Measurements from ENCODE around the gene COPG2.

COPG2 gene

DNA sequence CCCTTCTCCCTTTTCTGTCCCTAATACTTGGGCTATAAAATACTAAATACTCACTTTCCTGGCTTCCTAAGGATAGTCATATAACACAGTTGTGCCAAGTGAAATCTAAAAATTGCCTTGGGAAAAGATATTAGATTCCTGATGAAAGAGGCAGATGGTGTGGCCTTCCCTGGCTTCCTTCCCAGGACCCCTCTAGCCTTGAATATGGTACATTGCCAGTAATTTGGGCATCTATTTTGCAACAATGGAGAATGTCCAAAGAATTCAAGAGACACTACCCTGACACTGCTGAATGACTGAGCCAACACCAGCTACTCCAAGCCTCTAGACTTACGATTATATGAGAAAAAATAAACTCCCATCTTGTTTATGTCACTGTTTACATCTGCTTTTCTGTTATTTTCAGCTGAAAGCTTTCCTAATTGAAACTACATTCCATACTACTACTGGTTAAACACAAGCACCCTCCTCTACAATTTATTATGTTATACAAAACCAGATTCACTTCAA is 17.9 kb downstream of the COPG2 start:
- Histone ChIP-seq H3K27ac (ENCODE audit: low read depth, low read length, severe bottlenecking) (no peak overlapping the region), H3K36me3 (ENCODE audit: control insufficient read depth, insufficient read depth, low read length) (peaks cover 30% of the 10 kb centered on the region), H3K4me1 (ENCODE audit: control insufficient read depth, insufficient read depth, low read length, poor library complexity, severe bottlenecking) (peaks cover 17% of the 10 kb centered on the region), H3K9me3 (ENCODE audit: control insufficient read depth, low read length) (no peaks in the 10 kb centered on the region), H3K4me3 (ENCODE audit: extremely low read depth, insufficient read depth, low read length, poor library complexity, severe bottlenecking) (no peak overlapping the region)
- 86 to 100% methylated on average over 1 of the region's 1 CpG for WGBS, 2 experiments (ENCODE audit: insufficient coverage in 2 of 2)

DNA sequence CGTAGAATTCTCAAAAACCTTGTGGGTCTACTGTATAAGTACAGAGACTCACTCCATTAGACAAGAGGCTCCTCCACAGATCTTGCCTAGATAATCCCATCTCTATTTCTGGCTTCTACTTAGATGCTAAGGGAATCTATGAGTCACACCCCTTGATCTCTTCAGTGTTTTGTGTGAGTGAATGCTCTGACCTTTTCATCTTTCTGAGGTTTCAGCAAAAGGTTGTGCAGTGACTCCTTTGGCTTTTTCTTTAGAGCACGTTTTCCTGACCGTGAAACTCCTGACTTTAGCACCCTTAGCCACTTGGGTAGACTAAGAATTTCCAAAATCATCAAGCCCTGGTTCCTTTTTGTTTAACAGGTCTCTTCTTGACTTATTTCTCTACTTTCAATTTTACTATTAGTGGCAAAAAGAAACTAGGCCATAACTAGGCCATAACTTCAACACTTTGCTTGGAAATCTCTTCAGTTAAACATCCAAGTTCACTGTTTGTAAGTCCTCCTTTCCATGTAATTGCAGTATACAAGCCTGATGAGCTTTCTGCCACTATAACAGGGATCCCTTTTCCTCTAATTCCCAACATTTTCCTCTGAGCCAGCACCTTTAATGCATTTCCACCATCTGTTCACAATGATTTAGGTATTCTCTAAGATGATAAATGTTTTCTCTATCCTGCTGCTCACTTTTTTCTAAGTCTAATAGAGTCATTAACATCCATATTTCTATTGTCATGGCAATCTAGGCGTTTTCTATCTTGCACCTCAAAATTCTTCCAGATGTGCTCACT is 19.4 kb downstream of the COPG2 start:
- whole genome bisulfite sequencing, 2 experiments (ENCODE audit: insufficient coverage in 2 of 2) = 87 to 100% methylated on average over 2 to 4 of the region's 4 CpGs
- Histone ChIP-seq H3K36me3 (ENCODE audit: control insufficient read depth, insufficient read depth, low read length) (peaks cover 30% of the 10 kb centered on the region), H3K4me3 (ENCODE audit: extremely low read depth, insufficient read depth, low read length, poor library complexity, severe bottlenecking) (no peak overlapping the region), H3K9me3 (ENCODE audit: control insufficient read depth, low read length) (no peaks in the 10 kb centered on the region), H3K4me1 (ENCODE audit: control insufficient read depth, insufficient read depth, low read length, poor library complexity, severe bottlenecking) (peaks cover 17% of the 10 kb centered on the region), H3K27ac (ENCODE audit: low read depth, low read length, severe bottlenecking) (peak overlapping the region; percentile 78)

DNA sequence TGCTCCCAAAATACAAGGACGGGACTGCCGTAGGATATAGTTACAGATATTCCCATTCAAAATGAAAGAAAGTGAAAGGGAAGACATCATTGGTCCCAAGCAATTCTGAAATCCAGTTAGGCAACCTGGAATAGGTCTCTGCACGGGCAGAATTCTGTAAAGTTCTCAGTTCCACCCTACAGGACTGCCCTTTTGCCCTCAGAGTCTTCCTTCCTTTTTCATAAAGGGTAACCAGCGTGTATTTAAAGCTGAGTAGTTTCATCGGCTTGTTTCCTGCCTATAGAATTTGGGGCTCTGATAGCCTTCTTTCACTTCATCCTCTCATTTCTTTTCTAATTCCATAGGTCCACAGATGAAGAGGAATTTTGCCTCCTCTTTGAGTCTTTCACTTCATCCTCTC is 20.0 kb downstream of the COPG2 start:
- Histone ChIP-seq H3K36me3 (ENCODE audit: control insufficient read depth, insufficient read depth, low read length) (peaks cover 33% of the 10 kb centered on the region), H3K4me1 (ENCODE audit: control insufficient read depth, insufficient read depth, low read length, poor library complexity, severe bottlenecking) (peaks cover 17% of the 10 kb centered on the region), H3K27ac (ENCODE audit: low read depth, low read length, severe bottlenecking) (peak overlapping the region; percentile 57), H3K9me3 (ENCODE audit: control insufficient read depth, low read length) (no peaks in the 10 kb centered on the region), H3K4me3 (ENCODE audit: extremely low read depth, insufficient read depth, low read length, poor library complexity, severe bottlenecking) (no peak overlapping the region)
- 97 to 100% methylated on average over 1 to 3 of the region's 5 CpGs for WGBS, 2 experiments (ENCODE audit: insufficient coverage in 2 of 2)

DNA sequence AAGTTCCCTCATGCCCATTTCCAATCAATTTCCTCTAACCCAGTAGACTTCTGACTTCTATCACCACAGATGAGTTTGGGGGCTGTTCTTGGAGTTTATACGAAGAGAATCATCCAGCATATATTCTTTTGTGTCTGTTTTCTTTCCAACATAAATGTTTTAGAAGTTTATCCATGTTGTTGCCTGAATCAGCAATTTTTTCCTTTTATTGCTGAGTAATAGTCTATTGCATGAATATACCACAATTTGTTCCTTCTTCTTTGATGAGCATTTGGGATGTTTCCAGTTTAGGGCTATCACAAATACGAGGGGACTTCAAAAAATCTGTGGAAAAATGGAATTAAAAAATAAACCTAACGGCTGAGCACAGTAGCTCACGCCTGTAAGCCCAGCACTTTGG is 26.2 kb downstream of the COPG2 start:
- Histone ChIP-seq H3K9me3 (ENCODE audit: control insufficient read depth, low read length) (peaks cover 13% of the 10 kb centered on the region), H3K36me3 (ENCODE audit: control insufficient read depth, insufficient read depth, low read length) (peaks cover 37% of the 10 kb centered on the region), H3K4me3 (ENCODE audit: extremely low read depth, insufficient read depth, low read length, poor library complexity, severe bottlenecking) (no peak overlapping the region), H3K4me1 (ENCODE audit: control insufficient read depth, insufficient read depth, low read length, poor library complexity, severe bottlenecking) (no peaks in the 10 kb centered on the region), H3K27ac (ENCODE audit: low read depth, low read length, severe bottlenecking) (no peak overlapping the region)
- WGBS, 2 experiments (ENCODE audit: insufficient coverage in 2 of 2) = 93 to 100% methylated on average over 3 to 4 of the region's 4 CpGs

DNA sequence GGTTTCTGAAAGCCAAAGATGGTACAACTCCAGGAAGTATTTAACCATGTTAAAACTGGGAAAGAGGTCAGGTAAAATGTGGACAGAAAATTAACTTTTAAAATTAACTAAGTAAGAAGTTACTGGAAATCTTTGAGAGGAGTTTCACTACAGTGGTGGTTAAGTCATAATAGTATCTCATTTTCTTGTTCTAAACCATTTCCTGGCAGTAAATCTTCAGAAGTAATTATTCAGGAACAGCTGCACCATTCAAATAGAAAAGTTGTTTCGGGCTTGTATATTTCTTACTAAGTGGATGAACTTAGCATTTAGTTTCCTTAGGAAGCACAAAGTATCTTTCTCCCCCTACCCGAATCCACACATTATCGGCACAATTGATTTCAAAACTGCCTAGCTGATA is 27.1 kb downstream of the COPG2 start:
- Histone ChIP-seq H3K36me3 (ENCODE audit: control insufficient read depth, insufficient read depth, low read length) (peaks cover 33% of the 10 kb centered on the region), H3K4me3 (ENCODE audit: extremely low read depth, insufficient read depth, low read length, poor library complexity, severe bottlenecking) (no peak overlapping the region), H3K9me3 (ENCODE audit: control insufficient read depth, low read length) (peaks cover 13% of the 10 kb centered on the region), H3K4me1 (ENCODE audit: control insufficient read depth, insufficient read depth, low read length, poor library complexity, severe bottlenecking) (no peaks in the 10 kb centered on the region), H3K27ac (ENCODE audit: low read depth, low read length, severe bottlenecking) (no peak overlapping the region)
- 88 to 100% methylated on average over 1 to 2 of the region's 3 CpGs for WGBS, 2 experiments (ENCODE audit: insufficient coverage in 2 of 2)

DNA sequence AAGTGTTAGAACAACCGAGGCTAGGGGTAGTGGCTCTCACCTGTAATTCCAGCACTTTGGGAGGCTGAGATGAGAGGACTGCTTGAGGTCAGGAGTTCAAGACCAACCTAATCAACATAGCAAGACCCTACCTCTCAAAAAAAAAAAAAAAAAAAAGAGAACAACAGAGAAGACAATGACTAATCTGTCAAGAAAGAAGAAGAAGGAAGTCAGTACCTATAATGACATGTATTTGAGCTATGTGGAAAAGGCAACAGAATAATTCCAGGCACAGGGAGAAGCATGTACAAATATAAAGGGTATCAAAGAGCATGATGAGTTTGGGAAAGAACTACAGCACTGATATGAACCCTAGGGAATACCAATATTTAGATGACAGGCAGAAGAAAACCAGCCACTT is 27.5 kb downstream of the COPG2 start:
- no CpG with 5 or more reads among the region's 1 CpG for WGBS, 2 experiments (ENCODE audit: insufficient coverage in 2 of 2)
- Histone ChIP-seq H3K4me1 (ENCODE audit: control insufficient read depth, insufficient read depth, low read length, poor library complexity, severe bottlenecking) (no peaks in the 10 kb centered on the region), H3K9me3 (ENCODE audit: control insufficient read depth, low read length) (peaks cover 13% of the 10 kb centered on the region), H3K36me3 (ENCODE audit: control insufficient read depth, insufficient read depth, low read length) (peaks cover 29% of the 10 kb centered on the region), H3K4me3 (ENCODE audit: extremely low read depth, insufficient read depth, low read length, poor library complexity, severe bottlenecking) (no peak overlapping the region), H3K27ac (ENCODE audit: low read depth, low read length, severe bottlenecking) (no peak overlapping the region)

DNA sequence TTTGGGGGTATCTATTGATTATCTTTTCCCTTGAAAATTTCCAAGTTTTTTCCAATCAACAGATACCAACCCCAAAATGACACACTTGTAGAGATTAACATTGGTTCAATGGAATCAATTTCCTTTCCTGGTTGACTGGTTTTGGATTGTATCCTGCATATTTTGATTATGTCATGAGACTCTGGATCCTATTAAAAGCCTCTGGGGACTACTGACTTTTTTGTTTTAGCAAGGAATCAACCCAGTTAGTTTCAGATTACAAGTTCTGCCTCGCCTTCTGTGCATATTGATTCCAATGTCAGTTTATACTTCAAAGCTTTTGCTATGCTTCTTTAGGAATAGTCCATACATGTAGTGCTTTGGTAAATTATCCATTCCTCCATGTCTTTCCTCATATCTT is 29.2 kb downstream of the COPG2 start:
- Histone ChIP-seq H3K4me3 (ENCODE audit: extremely low read depth, insufficient read depth, low read length, poor library complexity, severe bottlenecking) (no peak overlapping the region), H3K9me3 (ENCODE audit: control insufficient read depth, low read length) (peaks cover 13% of the 10 kb centered on the region), H3K4me1 (ENCODE audit: control insufficient read depth, insufficient read depth, low read length, poor library complexity, severe bottlenecking) (no peaks in the 10 kb centered on the region), H3K27ac (ENCODE audit: low read depth, low read length, severe bottlenecking) (no peak overlapping the region), H3K36me3 (ENCODE audit: control insufficient read depth, insufficient read depth, low read length) (peaks cover 28% of the 10 kb centered on the region)
- 100% methylated on average over 1 of the region's 1 CpG; no CpG with 5 or more reads in 1 of the 2 experiments for WGBS, 2 experiments (ENCODE audit: insufficient coverage in 2 of 2)

DNA sequence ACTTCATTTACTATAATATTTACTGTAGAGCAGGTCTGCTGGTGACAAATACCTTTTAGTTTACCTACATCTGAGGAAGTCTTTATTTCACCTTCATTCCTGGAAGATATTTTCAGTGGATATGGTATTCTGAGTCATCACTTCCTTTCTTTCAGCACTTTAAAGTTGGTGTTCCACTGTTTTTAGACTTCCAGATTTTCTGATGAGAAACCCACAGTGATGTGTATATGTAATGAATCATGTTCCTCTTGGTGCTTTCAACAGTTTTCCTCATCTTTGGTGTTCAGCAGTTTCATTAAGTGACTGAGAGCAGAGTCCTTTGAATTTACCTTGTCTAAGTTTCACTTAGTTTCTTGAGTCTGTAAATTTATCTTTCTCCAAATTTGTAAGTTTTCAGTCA is 36.4 kb downstream of the COPG2 start:
- no peaks in the 10 kb centered on the region for H3K36me3 ChIP-seq (ENCODE audit: control insufficient read depth, insufficient read depth, low read length)
- H3K4me1 ChIP-seq (ENCODE audit: control insufficient read depth, insufficient read depth, low read length, poor library complexity, severe bottlenecking) = peaks cover 6% of the 10 kb centered on the region
- no peak overlapping the region for H3K27ac ChIP-seq (ENCODE audit: low read depth, low read length, severe bottlenecking)
- peaks cover 5% of the 10 kb centered on the region for H3K9me3 ChIP-seq (ENCODE audit: control insufficient read depth, low read length)
- H3K4me3 ChIP-seq (ENCODE audit: extremely low read depth, insufficient read depth, low read length, poor library complexity, severe bottlenecking) = no peak overlapping the region

DNA sequence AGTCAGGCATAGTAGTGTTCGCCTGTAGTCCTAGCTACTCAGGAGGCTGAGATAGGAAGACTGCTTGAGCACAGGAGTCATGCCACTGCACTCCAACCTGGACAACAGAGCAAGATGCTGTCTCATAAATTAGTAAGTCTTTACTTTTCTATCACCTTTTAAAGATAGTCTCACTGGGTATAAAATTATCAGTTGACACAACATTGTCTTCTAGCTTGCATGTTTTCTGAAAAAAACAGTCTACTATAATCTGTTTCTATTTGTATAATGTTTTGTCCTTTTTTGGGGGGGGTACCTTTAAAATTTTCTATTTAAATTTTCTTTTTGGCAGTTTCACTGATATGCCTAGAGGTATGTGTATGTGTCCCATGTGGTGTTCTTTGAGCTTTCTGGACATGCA is 39.6 kb downstream of the COPG2 start:
- H3K4me1 ChIP-seq (ENCODE audit: control insufficient read depth, insufficient read depth, low read length, poor library complexity, severe bottlenecking) = peaks cover 6% of the 10 kb centered on the region
- H3K36me3 ChIP-seq (ENCODE audit: control insufficient read depth, insufficient read depth, low read length) = no peaks in the 10 kb centered on the region
- H3K27ac ChIP-seq (ENCODE audit: low read depth, low read length, severe bottlenecking) = no peak overlapping the region
- H3K9me3 ChIP-seq (ENCODE audit: control insufficient read depth, low read length) = peaks cover 5% of the 10 kb centered on the region
- whole genome bisulfite sequencing, 2 experiments (ENCODE audit: insufficient coverage in 2 of 2) = 100% methylated on average over 1 of the region's 1 CpG
- no peak overlapping the region for H3K4me3 ChIP-seq (ENCODE audit: extremely low read depth, insufficient read depth, low read length, poor library complexity, severe bottlenecking)

DNA sequence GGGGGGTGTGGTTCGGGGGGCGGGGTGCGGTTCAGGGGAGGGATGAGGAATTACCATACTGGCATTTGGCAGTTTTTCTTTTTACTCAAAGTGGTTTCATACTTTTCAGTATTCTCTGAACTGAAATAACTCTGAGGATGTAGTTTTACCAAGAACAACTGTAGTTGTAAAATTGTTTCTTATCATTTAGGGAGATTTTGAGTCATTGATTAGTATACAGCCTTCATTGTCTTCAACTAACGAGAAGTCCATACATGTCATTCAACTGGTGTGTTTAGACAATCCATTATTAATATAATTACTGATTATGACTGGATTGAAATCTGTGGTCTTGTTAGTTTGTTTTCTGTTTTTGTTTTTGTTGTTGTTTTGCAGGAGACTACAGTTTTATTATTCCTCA is 40.8 kb downstream of the COPG2 start:
- Histone ChIP-seq H3K4me1 (ENCODE audit: control insufficient read depth, insufficient read depth, low read length, poor library complexity, severe bottlenecking) (peaks cover 6% of the 10 kb centered on the region), H3K9me3 (ENCODE audit: control insufficient read depth, low read length) (peaks cover 5% of the 10 kb centered on the region), H3K36me3 (ENCODE audit: control insufficient read depth, insufficient read depth, low read length) (no peaks in the 10 kb centered on the region), H3K4me3 (ENCODE audit: extremely low read depth, insufficient read depth, low read length, poor library complexity, severe bottlenecking) (no peak overlapping the region), H3K27ac (ENCODE audit: low read depth, low read length, severe bottlenecking) (no peak overlapping the region)
- no CpG with 5 or more reads among the region's 4 CpGs for WGBS, 2 experiments (ENCODE audit: insufficient coverage in 2 of 2)

DNA sequence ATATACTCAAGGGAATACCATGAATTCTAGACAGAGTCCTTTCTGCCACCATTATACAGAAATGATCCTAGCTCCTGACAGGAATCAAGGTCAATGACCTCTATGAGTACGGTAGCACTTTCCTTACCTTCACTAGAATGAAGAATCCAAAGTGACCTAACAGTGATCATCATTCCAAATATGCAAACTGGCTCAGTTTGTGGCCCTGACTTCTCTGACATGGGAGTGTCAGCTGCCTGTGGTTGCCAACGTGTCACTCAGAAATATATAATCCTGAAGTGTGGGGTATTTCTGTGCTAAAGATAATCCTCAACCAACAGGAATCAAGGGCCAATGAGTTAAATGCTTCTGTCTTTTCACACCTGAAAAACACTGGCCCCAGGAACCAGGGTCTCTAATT is 45.7 kb downstream of the COPG2 start:
- H3K9me3 ChIP-seq (ENCODE audit: control insufficient read depth, low read length) = no peaks in the 10 kb centered on the region
- H3K4me1 ChIP-seq (ENCODE audit: control insufficient read depth, insufficient read depth, low read length, poor library complexity, severe bottlenecking) = no peaks in the 10 kb centered on the region
- H3K4me3 ChIP-seq (ENCODE audit: extremely low read depth, insufficient read depth, low read length, poor library complexity, severe bottlenecking) = no peak overlapping the region
- 100% methylated on average over 1 of the region's 2 CpGs for WGBS, 2 experiments (ENCODE audit: insufficient coverage in 2 of 2)
- no peak overlapping the region for H3K27ac ChIP-seq (ENCODE audit: low read depth, low read length, severe bottlenecking)
- no peaks in the 10 kb centered on the region for H3K36me3 ChIP-seq (ENCODE audit: control insufficient read depth, insufficient read depth, low read length)

Measured in mesodermal cell (in vitro differentiated cells).